Measurements from ENCODE around the gene HFM1. TPM values are rescaled to one million over a fixed set of nuclear protein-coding genes. Genes with fewer than 3 reads are reported as not detected.
"Not testable (repeated sequence)": the region's sequence is repeated elsewhere in the genome, so short reads cannot be mapped to it uniquely, and the experiment has no call there.

The HFM1 gene
- total RNA-seq, result 0.10 TPM

- H3K4me1 ChIP-seq (ENCODE audit: insufficient read depth, low read length), result peaks cover 9% of the 10 kb centered on the region
- H3K4me3 ChIP-seq (ENCODE audit: low read length), result peak within 1 kb of the TSS; percentile 26
- H3K27me3 ChIP-seq (ENCODE audit: insufficient read depth, low read length), result peaks cover 51% of the 10 kb centered on the region
- H3K9me3 ChIP-seq (ENCODE audit: low read depth, low read length), result no peaks in the 10 kb centered on the region
These were observed at the start of gene HFM1 for GRCh38 chr1:91404151-91405012. TSS of gene HFM1 (minus strand) at chr1:91404837. CDS start at chr1:91401082, 3,755 bp downstream.

- peaks cover 3% of the 10 kb centered on the region for H3K27me3 ChIP-seq (ENCODE audit: insufficient read depth, low read length)
- H3K4me3 ChIP-seq (ENCODE audit: low read length), result no peak overlapping the region
- H3K4me1 ChIP-seq (ENCODE audit: insufficient read depth, low read length), result no peaks in the 10 kb centered on the region
- H3K9me3 ChIP-seq (ENCODE audit: low read depth, low read length), result no peaks in the 10 kb centered on the region
These were observed 49.5 kb upstream of the HFM1 start for GRCh38 chr1:91454136-91454535.

GRCh38 chr1:91450260-91450659 is 45.6 kb upstream of the HFM1 start:
- H3K9me3 ChIP-seq (ENCODE audit: low read depth, low read length), result no peaks in the 10 kb centered on the region
- no peak overlapping the region for H3K4me3 ChIP-seq (ENCODE audit: low read length)
- peaks cover 3% of the 10 kb centered on the region for H3K27me3 ChIP-seq (ENCODE audit: insufficient read depth, low read length)
- no peaks in the 10 kb centered on the region for H3K4me1 ChIP-seq (ENCODE audit: insufficient read depth, low read length)

- not testable (repeated sequence) for H3K4me3 ChIP-seq (ENCODE audit: low read length); H3K4me1 ChIP-seq (ENCODE audit: insufficient read depth, low read length); H3K27me3 ChIP-seq (ENCODE audit: insufficient read depth, low read length); H3K9me3 ChIP-seq (ENCODE audit: low read depth, low read length)
These were observed 43.1 kb upstream of the HFM1 start for GRCh38 chr1:91447782-91448181.

- H3K4me1 ChIP-seq (ENCODE audit: insufficient read depth, low read length); H3K9me3 ChIP-seq (ENCODE audit: low read depth, low read length); H3K4me3 ChIP-seq (ENCODE audit: low read length): not testable (repeated sequence)
- H3K27me3 ChIP-seq (ENCODE audit: insufficient read depth, low read length), result peaks cover 13% of the 10 kb centered on the region
These were observed 37.3 kb upstream of the HFM1 start for GRCh38 chr1:91441980-91442379.

- Histone ChIP-seq H3K9me3 (ENCODE audit: low read depth, low read length) (no peaks in the 10 kb centered on the region), H3K27me3 (ENCODE audit: insufficient read depth, low read length) (peaks cover 17% of the 10 kb centered on the region), H3K4me1 (ENCODE audit: insufficient read depth, low read length) (no peaks in the 10 kb centered on the region), H3K4me3 (ENCODE audit: low read length) (no peak overlapping the region)
These were observed 36.2 kb upstream of the HFM1 start for GRCh38 chr1:91440847-91441246.

GRCh38 chr1:91439016-91439415 is 34.4 kb upstream of the HFM1 start:
- no peaks in the 10 kb centered on the region for H3K4me1 ChIP-seq (ENCODE audit: insufficient read depth, low read length)
- H3K9me3 ChIP-seq (ENCODE audit: low read depth, low read length), result no peaks in the 10 kb centered on the region
- peaks cover 20% of the 10 kb centered on the region for H3K27me3 ChIP-seq (ENCODE audit: insufficient read depth, low read length)
- H3K4me3 ChIP-seq (ENCODE audit: low read length), result no peak overlapping the region

GRCh38 chr1:91428182-91428798 is 23.7 kb upstream of the HFM1 start:
- no peaks in the 10 kb centered on the region for H3K4me1 ChIP-seq (ENCODE audit: insufficient read depth, low read length)

GRCh38 chr1:91427741-91428140 is 23.1 kb upstream of the HFM1 start:
- Histone ChIP-seq H3K9me3 (ENCODE audit: low read depth, low read length) (no peaks in the 10 kb centered on the region), H3K27me3 (ENCODE audit: insufficient read depth, low read length) (no peaks in the 10 kb centered on the region), H3K4me3 (ENCODE audit: low read length) (no peak overlapping the region), H3K4me1 (ENCODE audit: insufficient read depth, low read length) (no peaks in the 10 kb centered on the region)

More at GRCh38 chr1:91428182-91428798, 23.7 kb upstream of the HFM1 start:
- Histone ChIP-seq H3K4me3 (ENCODE audit: low read length) (no peak overlapping the region), H3K9me3 (ENCODE audit: low read depth, low read length) (no peaks in the 10 kb centered on the region), H3K27me3 (ENCODE audit: insufficient read depth, low read length) (no peaks in the 10 kb centered on the region)

GRCh38 chr1:91422523-91422922 is 17.9 kb upstream of the HFM1 start:
- H3K4me3 ChIP-seq (ENCODE audit: low read length); H3K4me1 ChIP-seq (ENCODE audit: insufficient read depth, low read length); H3K9me3 ChIP-seq (ENCODE audit: low read depth, low read length): not testable (repeated sequence)

GRCh38 chr1:91412371-91412770 is 7.7 kb upstream of the HFM1 start:
- H3K4me3 ChIP-seq (ENCODE audit: low read length), result no peak overlapping the region
- H3K27me3 ChIP-seq (ENCODE audit: insufficient read depth, low read length), result no peaks in the 10 kb centered on the region
- no peaks in the 10 kb centered on the region for H3K4me1 ChIP-seq (ENCODE audit: insufficient read depth, low read length)
- no peaks in the 10 kb centered on the region for H3K9me3 ChIP-seq (ENCODE audit: low read depth, low read length)

More at GRCh38 chr1:91422523-91422922, 17.9 kb upstream of the HFM1 start:
- H3K27me3 ChIP-seq (ENCODE audit: insufficient read depth, low read length), result not testable (repeated sequence)

GRCh38 chr1:91406773-91407389 is 2.2 kb upstream of the HFM1 start:
- peaks cover 9% of the 10 kb centered on the region for H3K4me1 ChIP-seq (ENCODE audit: insufficient read depth, low read length)
- H3K4me3 ChIP-seq (ENCODE audit: low read length), result no peak overlapping the region
- H3K27me3 ChIP-seq (ENCODE audit: insufficient read depth, low read length), result peaks cover 47% of the 10 kb centered on the region
- H3K9me3 ChIP-seq (ENCODE audit: low read depth, low read length), result no peaks in the 10 kb centered on the region

GRCh38 chr1:91402023-91402422 is 2.6 kb downstream of the HFM1 start:
- H3K4me3 ChIP-seq (ENCODE audit: low read length), result no peak overlapping the region
- H3K27me3 ChIP-seq (ENCODE audit: insufficient read depth, low read length), result peaks cover 51% of the 10 kb centered on the region
- H3K4me1 ChIP-seq (ENCODE audit: insufficient read depth, low read length), result peaks cover 9% of the 10 kb centered on the region
- no peaks in the 10 kb centered on the region for H3K9me3 ChIP-seq (ENCODE audit: low read depth, low read length)

GRCh38 chr1:91400133-91400725 is 4.4 kb downstream of the HFM1 start:
- Histone ChIP-seq H3K9me3 (ENCODE audit: low read depth, low read length) (no peaks in the 10 kb centered on the region), H3K4me3 (ENCODE audit: low read length) (no peak overlapping the region), H3K4me1 (ENCODE audit: insufficient read depth, low read length) (peaks cover 9% of the 10 kb centered on the region), H3K27me3 (ENCODE audit: insufficient read depth, low read length) (peaks cover 38% of the 10 kb centered on the region)

GRCh38 chr1:91398291-91398690 is 6.3 kb downstream of the HFM1 start:
- Histone ChIP-seq H3K27me3 (ENCODE audit: insufficient read depth, low read length) (peaks cover 18% of the 10 kb centered on the region), H3K4me3 (ENCODE audit: low read length) (no peak overlapping the region), H3K4me1 (ENCODE audit: insufficient read depth, low read length) (no peaks in the 10 kb centered on the region), H3K9me3 (ENCODE audit: low read depth, low read length) (no peaks in the 10 kb centered on the region)

Data from mononuclear cell (primary cell).